Skeletal muscle satellite cell (primary cell): Measurements from ENCODE around the gene TNNC2.
"Not testable (repeated sequence)": the region's sequence is repeated elsewhere in the genome, so short reads cannot be mapped to it uniquely, and the experiment has no call there.

Experiments
- H3K27me3 ChIP-seq: 2 replicates; pipeline ENCODE4 v1.7.0; 2013; ENCODE audit warnings: low read length; ENCODE audit not compliant: control insufficient read depth, insufficient read depth
- H3K36me3 ChIP-seq: 2 replicates; pipeline ENCODE4 v1.7.0; 2013; ENCODE audit warnings: mild to moderate bottlenecking, control low read depth, low read length; ENCODE audit not compliant: insufficient read depth
- H3K4me1 ChIP-seq: 2 replicates; pipeline ENCODE4 v1.7.0; 2013; ENCODE audit warnings: low read length; ENCODE audit not compliant: control insufficient read depth, insufficient read depth
- H3K4me2 ChIP-seq: 2 replicates; pipeline ENCODE4 v1.7.0; 2013; ENCODE audit warnings: mild to moderate bottlenecking, low read length
- H3K4me3 ChIP-seq: 2 replicates; pipeline ENCODE4 v1.7.0; 2013; ENCODE audit warnings: low read length
- H3K9ac ChIP-seq: 2 replicates; pipeline ENCODE4 v1.7.0; 2013; ENCODE audit warnings: mild to moderate bottlenecking, low read depth, low read length, moderate library complexity
- H3K9me3 ChIP-seq: replicated peaks from 2 replicates; pipeline ENCODE4 v1.7.0; 2013; ENCODE audit warnings: mild to moderate bottlenecking, control low read depth, low read length

Gene TNNC2

GRCh38 chr20:45817376-45818194, 9.5 kb downstream of the TNNC2 start:
- Histone ChIP-seq H3K36me3 (peaks cover 3% of the 10 kb centered on the region), H3K9ac (no peak overlapping the region), H3K4me2 (no peak overlapping the region), H3K9me3 (no peaks in the 10 kb centered on the region), H3K4me3 (no peak overlapping the region), H3K4me1 (peaks cover 25% of the 10 kb centered on the region), H3K27me3 (no peaks in the 10 kb centered on the region)

DNA sequence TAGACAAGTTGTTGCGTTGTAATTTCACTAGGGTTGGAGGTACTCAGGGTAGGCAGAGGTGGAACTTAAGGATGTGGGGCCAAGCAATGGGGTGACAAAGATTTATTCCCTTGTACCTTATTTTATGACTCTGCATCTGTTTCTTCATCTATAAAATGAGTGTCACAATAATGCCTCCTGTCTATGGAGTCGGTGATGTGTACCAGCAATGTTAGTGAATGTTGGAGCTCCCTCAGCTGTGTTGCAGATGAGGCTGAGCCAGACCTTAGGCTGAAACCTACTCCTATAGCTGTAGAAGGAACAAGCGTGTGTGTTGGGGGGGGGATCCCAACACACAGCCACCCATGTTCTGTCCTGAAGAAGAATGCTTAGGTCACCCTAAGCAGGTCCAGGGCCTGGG, 10.2 kb downstream of the TNNC2 start:
- Histone ChIP-seq H3K9me3 (no peaks in the 10 kb centered on the region), H3K9ac (no peak overlapping the region), H3K4me2 (no peak overlapping the region), H3K4me3 (no peak overlapping the region), H3K36me3 (peaks cover 3% of the 10 kb centered on the region), H3K27me3 (no peaks in the 10 kb centered on the region), H3K4me1 (peaks cover 26% of the 10 kb centered on the region)

GRCh38 chr20:45814314-45814713, 12.8 kb downstream of the TNNC2 start:
- Histone ChIP-seq H3K4me2 (peak overlapping the region; percentile 61), H3K4me3 (peak overlapping the region; percentile 26), H3K27me3 (no peaks in the 10 kb centered on the region), H3K9me3 (no peaks in the 10 kb centered on the region), H3K9ac (no peak overlapping the region), H3K4me1 (peaks cover 28% of the 10 kb centered on the region), H3K36me3 (peaks cover 25% of the 10 kb centered on the region)

DNA sequence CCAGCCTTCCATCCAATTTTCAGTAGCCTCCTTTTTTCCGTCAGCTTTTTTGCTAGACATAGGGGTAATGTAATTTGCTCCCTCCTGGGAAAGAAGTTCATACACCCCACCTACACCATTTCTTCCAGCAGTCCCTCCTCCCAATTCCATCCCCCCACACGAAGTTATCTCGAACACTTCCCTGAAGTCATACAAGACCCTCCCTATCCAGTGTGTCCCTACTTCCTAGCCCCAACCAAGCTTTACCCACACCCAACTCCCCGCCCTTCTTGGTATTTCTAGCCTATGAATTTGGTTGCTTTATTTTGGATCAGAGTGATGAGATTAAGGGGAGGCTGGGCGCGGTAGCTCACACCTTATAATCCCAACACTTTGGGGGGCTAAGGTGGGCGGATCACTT, 13.6 kb downstream of the TNNC2 start:
- H3K4me1 ChIP-seq: peaks cover 28% of the 10 kb centered on the region
- peak overlapping the region; percentile 78 for H3K4me3 ChIP-seq
- peak overlapping the region; percentile 84 for H3K4me2 ChIP-seq
- H3K9ac ChIP-seq: peak overlapping the region; percentile 83
- H3K9me3 ChIP-seq: no peaks in the 10 kb centered on the region
- H3K27me3 ChIP-seq: no peaks in the 10 kb centered on the region
- peaks cover 31% of the 10 kb centered on the region for H3K36me3 ChIP-seq

DNA sequence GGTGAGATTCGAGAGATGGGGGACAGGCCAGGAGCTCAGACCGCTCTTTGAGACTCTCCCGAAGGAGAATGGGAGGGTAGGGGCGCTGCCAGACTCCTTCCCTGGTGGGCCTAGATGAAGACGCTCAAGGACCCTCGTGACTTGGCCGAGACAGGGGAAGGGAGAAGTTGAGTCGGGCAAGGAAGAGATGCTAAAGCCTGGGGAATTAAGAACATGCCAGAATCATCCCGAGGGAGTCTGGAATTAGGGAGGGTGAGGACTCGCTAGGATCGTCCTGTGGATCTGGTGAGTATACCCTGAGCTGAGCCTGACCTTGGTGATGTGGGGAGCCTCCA, 14.1 kb downstream of the TNNC2 start:
- Histone ChIP-seq H3K27me3 (no peaks in the 10 kb centered on the region), H3K9me3 (no peaks in the 10 kb centered on the region), H3K4me3 (peak overlapping the region; percentile 78), H3K36me3 (peaks cover 31% of the 10 kb centered on the region), H3K4me1 (peaks cover 24% of the 10 kb centered on the region), H3K4me2 (peak overlapping the region; percentile 84), H3K9ac (peak overlapping the region; percentile 83)

DNA sequence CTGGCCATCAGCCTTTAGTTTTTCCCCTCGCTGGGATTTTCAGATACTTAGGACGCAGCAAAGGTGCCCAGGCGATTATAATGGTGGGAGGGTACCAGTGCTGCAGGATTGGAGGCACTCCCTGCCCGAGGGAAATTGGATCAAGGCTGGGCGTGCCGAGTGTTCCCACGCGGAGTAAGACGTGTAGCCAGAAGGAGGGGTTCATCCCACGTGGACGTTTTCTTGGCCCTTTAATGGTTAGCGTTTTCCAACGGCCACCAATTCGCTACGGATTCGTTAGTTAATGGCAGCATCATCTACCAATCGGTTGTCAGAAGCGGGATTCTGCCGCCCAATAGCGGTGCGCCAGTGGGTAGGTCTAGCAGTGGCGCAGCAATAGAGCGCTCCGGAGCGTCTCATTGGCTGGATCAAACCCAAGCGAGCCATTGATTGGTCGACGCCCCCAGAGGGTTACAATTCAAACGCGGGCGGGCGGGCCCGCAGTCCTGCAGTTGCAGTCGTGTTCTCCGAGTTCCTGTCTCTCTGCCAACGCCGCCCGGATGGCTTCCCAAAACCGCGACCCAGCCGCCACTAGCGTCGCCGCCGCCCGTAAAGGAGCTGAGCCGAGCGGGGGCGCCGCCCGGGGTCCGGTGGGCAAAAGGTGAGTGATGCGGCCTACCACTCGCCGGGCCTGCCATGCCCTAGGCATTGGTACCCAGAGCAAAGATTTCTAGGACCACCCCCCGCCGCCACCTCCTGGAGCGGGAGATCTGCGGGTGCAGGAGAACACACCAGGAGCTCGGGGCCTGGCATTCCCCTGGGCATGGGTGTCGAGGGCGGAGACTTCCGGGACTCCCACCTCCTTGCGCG, 14.7 kb downstream of the TNNC2 start, which contains the start of gene UBE2C:
TSS of gene UBE2C (plus strand) at position 488 of the 849 bp plus-strand sequence. CDS start at position 540, 52 bp downstream.
- peak within 1 kb of the TSS; percentile 83 for H3K9ac ChIP-seq
- peaks cover 31% of the 10 kb centered on the region for H3K36me3 ChIP-seq
- H3K4me3 ChIP-seq: peak within 1 kb of the TSS; percentile 78
- H3K9me3 ChIP-seq: no peaks in the 10 kb centered on the region
- H3K27me3 ChIP-seq: no peaks in the 10 kb centered on the region
- peaks cover 20% of the 10 kb centered on the region for H3K4me1 ChIP-seq
- peak within 1 kb of the TSS; percentile 84 for H3K4me2 ChIP-seq

- Histone ChIP-seq H3K36me3 (peaks cover 40% of the 10 kb centered on the region), H3K27me3 (no peaks in the 10 kb centered on the region), H3K4me2 (no peak overlapping the region), H3K9me3 (no peaks in the 10 kb centered on the region), H3K4me1 (peaks cover 14% of the 10 kb centered on the region), H3K4me3 (no peak overlapping the region), H3K9ac (no peak overlapping the region)
These were observed 16.7 kb downstream of the TNNC2 start for GRCh38 chr20:45810191-45810970.

DNA sequence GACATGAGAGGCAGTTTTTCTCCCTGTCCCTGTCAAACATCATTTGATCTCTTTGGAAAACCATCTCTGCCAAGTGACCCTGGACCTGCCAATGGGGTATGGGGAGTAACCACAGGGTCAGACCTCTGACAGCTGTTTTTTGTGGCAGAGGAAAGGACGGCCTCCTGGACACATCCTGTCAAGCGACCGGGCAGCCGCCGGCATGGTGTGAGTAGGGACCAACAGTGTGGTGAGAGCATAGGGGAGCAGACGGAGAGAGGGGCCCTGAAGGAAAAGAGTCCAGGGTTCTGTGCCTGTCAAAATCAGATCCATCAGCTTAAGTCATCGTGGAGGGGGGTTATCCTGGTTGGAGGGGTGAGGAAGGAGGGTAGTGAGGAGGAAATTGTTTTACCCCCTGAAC, 25.3 kb downstream of the TNNC2 start:
- peaks cover 54% of the 10 kb centered on the region for H3K36me3 ChIP-seq
- H3K4me2 ChIP-seq: no peak overlapping the region
- no peaks in the 10 kb centered on the region for H3K4me1 ChIP-seq
- H3K9ac ChIP-seq: no peak overlapping the region
- H3K9me3 ChIP-seq: no peaks in the 10 kb centered on the region
- H3K27me3 ChIP-seq: no peaks in the 10 kb centered on the region
- H3K4me3 ChIP-seq: no peak overlapping the region

DNA sequence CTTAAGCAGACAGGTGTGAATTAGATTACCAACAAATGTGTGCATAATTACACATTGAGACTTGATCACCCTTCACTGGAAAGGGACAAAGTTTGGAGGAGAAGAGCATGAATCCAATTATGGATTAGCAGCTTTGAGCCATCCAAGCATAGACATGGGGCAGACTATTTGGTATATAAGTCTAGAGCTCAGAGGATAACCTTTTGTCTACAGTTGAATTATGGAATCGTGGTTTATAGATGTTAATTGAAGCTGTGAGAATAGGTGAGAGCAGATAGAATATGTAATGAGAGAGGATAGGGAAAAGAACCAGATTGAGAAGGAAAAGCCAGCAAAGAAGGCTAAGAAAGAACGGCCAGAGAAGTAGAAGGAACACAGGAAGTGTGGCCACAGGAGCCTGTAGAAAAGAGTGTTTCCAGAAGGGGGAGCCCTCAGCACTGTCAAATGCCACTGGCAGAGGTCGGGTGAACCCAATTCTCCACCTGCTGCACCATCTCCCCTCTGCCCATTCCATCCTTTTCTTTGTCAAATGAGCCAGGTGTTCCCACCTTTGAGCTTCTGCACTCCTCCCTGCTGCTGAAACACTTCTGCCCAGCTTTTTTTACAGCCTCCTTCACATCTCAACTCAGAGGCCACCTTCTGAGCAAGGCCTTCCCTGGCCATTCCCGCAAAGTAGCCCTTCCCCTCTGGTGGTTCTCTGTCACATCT, 28.0 kb downstream of the TNNC2 start:
- Histone ChIP-seq H3K9ac (no peak overlapping the region), H3K4me3 (no peak overlapping the region), H3K36me3 (peaks cover 54% of the 10 kb centered on the region), H3K27me3 (no peaks in the 10 kb centered on the region), H3K4me1 (no peaks in the 10 kb centered on the region), H3K4me2 (no peak overlapping the region), H3K9me3 (no peaks in the 10 kb centered on the region)

DNA sequence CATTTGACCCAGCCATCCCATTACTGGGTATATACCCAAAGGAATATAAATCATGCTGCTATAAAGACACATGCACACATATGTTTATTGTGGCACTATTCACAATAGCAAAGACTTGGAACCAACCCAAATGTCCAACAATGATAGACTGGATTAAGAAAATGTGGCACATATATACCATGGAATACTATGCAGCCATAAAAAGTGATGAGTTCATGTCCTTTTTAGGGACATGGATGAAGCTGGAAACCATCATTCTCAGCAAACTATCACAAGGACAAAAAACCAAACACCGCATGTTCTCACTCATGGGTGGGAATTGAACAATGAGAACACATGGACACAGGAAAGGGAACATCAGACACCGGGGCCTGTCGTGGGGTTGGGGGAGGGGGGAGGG, 29.2 kb downstream of the TNNC2 start:
- peaks cover 48% of the 10 kb centered on the region for H3K36me3 ChIP-seq
- H3K9ac ChIP-seq, H3K27me3 ChIP-seq, H3K9me3 ChIP-seq, H3K4me3 ChIP-seq, H3K4me1 ChIP-seq, H3K4me2 ChIP-seq: not testable (repeated sequence)

- H3K9me3 ChIP-seq, H3K4me3 ChIP-seq, H3K4me1 ChIP-seq, H3K27me3 ChIP-seq, H3K9ac ChIP-seq, H3K4me2 ChIP-seq: not testable (repeated sequence)
- H3K36me3 ChIP-seq: peaks cover 44% of the 10 kb centered on the region
These were observed 29.6 kb downstream of the TNNC2 start for GRCh38 chr20:45797510-45797909.
